Brain microvascular endothelial cell (primary cell): Measurements from ENCODE around the gene TPMT.

Source experiments
- DNase-seq: peaks from one replicate; pipeline ENCODE4 v3.0.0-alpha.2; 2020
- H3K27ac ChIP-seq: fragments of 250-450 bp; sonication (Bioruptor Pico); 2 replicates; pipeline ENCODE4 v1.5.1; 2020; ENCODE audit warnings: mild to moderate bottlenecking, moderate library complexity
- H3K27me3 ChIP-seq: fragments of 250-450 bp; sonication (Bioruptor Pico); replicated peaks from 2 replicates; pipeline ENCODE4 v1.5.1; 2020; ENCODE audit warnings: mild to moderate bottlenecking
- H3K36me3 ChIP-seq: fragments of 250-450 bp; sonication (Bioruptor Pico); replicated peaks from 2 replicates; pipeline ENCODE4 v1.5.1; 2020; ENCODE audit warnings: mild to moderate bottlenecking
- H3K4me3 ChIP-seq: 2 replicates; pipeline ENCODE4 v1.5.1; 2011; ENCODE audit warnings: low read depth, mild to moderate bottlenecking, control low read depth, low read length, moderate library complexity
- in situ Hi-C: cut with HindIII; loops from 2 replicates; pipeline ENCODE4 v1.10.0; 2017; ENCODE audit warnings: low sequenced_read_pairs, low pct_ligation_motif_present
- TF ChIP-seq, protein P1 (sequence below): IDR thresholded peaks from 2 replicates; pipeline ENCODE4 v1.5.1; 2011; ENCODE audit warnings: low read depth, mild to moderate bottlenecking, moderate library complexity, low read length, control low read depth, inconsistent platforms; ENCODE audit errors: missing control alignments

The TPMT gene

DNA sequence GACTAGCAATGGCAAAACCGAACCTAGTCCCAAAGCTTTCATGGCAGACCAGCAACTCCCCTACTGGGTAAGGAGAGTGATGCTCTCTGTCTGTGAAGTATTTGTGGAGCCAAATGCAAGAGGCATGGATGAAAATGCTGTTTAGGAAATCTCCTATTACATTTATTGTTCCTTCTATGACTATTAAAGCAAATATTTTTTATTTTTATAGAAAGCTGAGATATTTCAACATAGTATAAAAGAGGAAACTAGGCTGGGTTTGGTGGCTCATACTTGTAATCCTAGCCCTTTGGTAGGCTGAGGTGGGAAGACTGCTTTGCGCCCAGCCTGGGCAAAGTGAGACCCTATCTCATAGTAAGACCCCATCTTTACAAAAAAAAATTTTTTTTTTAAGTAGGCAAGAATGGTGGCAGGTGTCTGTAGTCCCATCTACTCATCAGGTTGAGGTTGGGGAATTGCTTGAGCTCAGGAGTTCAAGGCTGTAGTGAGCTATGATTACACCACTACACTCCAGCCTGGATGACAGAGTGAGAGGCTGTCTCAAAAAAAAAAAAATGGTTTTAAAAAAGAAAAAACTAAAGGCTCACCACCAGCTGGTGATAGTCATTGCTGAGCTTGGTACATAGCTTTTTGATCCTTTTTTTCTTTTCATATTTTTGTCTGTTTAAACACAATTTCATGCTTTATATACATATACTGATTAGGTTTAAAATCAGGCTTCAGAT, 11.6 kb upstream of the TPMT start:
- Histone ChIP-seq H3K27ac (no peak overlapping the region), H3K27me3 (no peaks in the 10 kb centered on the region), H3K36me3 (peaks cover 7% of the 10 kb centered on the region), H3K4me3 (no peak overlapping the region)
- in situ Hi-C loops = no loop called here
- no peak for DNase-seq
- TF ChIP-seq, protein P1, sequence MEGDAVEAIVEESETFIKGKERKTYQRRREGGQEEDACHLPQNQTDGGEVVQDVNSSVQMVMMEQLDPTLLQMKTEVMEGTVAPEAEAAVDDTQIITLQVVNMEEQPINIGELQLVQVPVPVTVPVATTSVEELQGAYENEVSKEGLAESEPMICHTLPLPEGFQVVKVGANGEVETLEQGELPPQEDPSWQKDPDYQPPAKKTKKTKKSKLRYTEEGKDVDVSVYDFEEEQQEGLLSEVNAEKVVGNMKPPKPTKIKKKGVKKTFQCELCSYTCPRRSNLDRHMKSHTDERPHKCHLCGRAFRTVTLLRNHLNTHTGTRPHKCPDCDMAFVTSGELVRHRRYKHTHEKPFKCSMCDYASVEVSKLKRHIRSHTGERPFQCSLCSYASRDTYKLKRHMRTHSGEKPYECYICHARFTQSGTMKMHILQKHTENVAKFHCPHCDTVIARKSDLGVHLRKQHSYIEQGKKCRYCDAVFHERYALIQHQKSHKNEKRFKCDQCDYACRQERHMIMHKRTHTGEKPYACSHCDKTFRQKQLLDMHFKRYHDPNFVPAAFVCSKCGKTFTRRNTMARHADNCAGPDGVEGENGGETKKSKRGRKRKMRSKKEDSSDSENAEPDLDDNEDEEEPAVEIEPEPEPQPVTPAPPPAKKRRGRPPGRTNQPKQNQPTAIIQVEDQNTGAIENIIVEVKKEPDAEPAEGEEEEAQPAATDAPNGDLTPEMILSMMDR = no peak

- TF ChIP-seq, protein P1 = no peak
- H3K27me3 ChIP-seq = no peaks in the 10 kb centered on the region
- no peak overlapping the region for H3K27ac ChIP-seq
- DNase-seq = no peak
- in situ Hi-C loops = no loop called here
- peaks cover 7% of the 10 kb centered on the region for H3K36me3 ChIP-seq
- no peak overlapping the region for H3K4me3 ChIP-seq
These were observed 10.9 kb upstream of the TPMT start for GRCh38 chr6:18165751-18166150.

- Histone ChIP-seq H3K4me3 (no peak overlapping the region), H3K27me3 (no peaks in the 10 kb centered on the region), H3K27ac (no peak overlapping the region), H3K36me3 (peaks cover 2% of the 10 kb centered on the region)
- TF ChIP-seq, protein P1 = no peak
- DNase-seq = no peak
- in situ Hi-C loops = no loop called here
These were observed 7.5 kb upstream of the TPMT start for GRCh38 chr6:18162401-18162800.

- Histone ChIP-seq H3K27me3 (no peaks in the 10 kb centered on the region), H3K4me3 (no peak overlapping the region), H3K36me3 (peaks cover 2% of the 10 kb centered on the region), H3K27ac (no peak overlapping the region)
- in situ Hi-C loops = no loop called here
- TF ChIP-seq, protein P1 = no peak
- no peak for DNase-seq
These were observed 6.6 kb upstream of the TPMT start for GRCh38 chr6:18161431-18161830.

DNA sequence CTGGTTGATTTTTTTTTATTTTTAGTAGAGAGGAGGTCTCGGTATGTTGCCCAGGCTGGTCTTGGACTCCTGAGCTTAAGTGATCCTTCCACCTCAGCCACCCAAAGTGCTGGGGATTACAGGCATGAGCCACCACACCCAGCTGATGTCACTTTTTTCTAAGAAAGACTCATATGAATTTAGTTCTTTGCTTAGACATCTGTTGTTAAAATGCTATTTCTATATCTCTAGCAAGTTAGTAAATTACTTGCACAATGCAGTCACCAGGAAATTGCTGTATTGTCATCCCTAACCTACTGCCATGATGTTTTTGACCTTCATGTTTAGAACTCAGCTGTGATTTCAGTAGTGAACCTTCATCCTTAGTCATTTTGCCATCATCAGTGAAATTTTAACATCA, 6.0 kb upstream of the TPMT start:
- H3K36me3 ChIP-seq = peaks cover 2% of the 10 kb centered on the region
- DNase-seq = no peak
- in situ Hi-C loops = no loop called here
- H3K4me3 ChIP-seq = no peak overlapping the region
- no peak overlapping the region for H3K27ac ChIP-seq
- H3K27me3 ChIP-seq = no peaks in the 10 kb centered on the region
- TF ChIP-seq, protein P1 = no peak
